Stimulated activated CD4-positive, alpha-beta T cell treated with anti-CD3 and anti-CD28 coated beads, Interleukin-1b, Interleukin-23, amount 100 ng/mL, for 24 hours (primary cell): Measurements from ENCODE around the gene THG1L.
"Not testable (repeated sequence)": the region's sequence is repeated elsewhere in the genome, so short reads cannot be mapped to it uniquely, and the experiment has no call there.

Experiments
- DNase-seq, 4 experiments: peaks; one replicate each; pipeline ENCODE4 v3.0.0-alpha.2; 2020; ENCODE audit warnings: low read depth in 4 of 4, low spot score in 1 of 4

The THG1L gene

DNA sequence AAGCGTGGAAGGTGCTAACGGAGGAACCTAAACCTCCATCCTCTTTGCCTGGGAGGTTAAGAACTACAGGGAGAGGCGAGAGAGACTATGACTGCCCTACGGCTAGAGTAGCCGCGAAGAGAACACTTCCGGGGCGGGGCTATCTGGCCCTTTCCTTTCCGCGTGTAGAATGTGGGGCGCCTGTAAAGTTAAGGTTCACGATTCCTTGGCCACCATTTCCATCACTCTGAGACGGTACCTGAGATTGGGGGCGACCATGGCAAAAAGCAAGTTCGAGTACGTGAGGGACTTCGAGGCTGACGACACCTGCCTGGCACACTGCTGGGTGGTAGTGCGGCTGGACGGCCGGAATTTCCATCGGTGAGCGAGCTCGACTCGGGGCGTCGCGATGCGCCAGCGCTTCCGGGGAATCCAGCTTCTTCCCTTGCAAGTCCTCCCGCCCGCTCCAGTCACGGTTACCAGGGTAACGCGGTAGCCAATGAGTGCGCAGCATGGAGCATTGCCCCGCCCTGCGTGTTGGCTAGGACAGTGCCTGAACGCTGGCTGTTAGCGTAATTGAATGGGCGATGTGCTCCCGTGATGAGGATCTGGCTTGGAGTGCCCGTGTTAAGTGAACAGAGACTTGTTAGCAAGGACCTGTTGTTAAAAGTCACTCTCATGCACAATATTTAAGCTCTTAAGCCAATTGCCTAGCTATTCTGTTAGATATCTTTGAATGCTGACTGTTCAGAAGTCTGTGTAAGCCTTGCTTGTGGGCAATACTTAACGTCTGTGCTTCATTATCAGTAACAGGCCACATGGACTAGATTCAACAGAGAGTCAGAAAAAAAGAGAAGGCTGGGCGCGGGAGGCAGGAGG, at the start of gene THG1L:
Gene THG1L (plus strand): TSS at position 149 of the 858 bp plus-strand sequence. CDS start 21 bp downstream, at position 170.
- DNase-seq = peak; percentile 95 to 99 (median 96)

DNA sequence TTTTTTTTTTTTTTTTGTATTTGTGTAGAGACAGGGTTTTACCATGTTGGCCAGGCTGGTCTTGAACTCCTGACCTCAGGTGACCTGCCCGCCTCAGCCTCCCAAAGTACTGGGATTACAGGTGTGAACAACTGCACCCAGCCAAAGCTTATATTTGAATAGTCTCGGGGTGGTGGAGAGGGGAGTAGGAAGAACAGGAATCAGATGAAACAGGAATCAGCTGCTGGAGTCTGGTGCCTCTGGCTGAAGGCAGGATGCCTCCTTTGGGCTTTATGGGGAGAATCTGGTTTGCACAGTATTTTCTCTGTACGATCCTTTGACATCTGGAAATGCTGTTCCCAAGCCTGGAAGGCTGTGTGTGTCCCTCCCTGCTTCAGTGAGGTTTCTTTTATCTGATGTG, 49.0 kb upstream of the THG1L start:
- DNase-seq = no peak

DNA sequence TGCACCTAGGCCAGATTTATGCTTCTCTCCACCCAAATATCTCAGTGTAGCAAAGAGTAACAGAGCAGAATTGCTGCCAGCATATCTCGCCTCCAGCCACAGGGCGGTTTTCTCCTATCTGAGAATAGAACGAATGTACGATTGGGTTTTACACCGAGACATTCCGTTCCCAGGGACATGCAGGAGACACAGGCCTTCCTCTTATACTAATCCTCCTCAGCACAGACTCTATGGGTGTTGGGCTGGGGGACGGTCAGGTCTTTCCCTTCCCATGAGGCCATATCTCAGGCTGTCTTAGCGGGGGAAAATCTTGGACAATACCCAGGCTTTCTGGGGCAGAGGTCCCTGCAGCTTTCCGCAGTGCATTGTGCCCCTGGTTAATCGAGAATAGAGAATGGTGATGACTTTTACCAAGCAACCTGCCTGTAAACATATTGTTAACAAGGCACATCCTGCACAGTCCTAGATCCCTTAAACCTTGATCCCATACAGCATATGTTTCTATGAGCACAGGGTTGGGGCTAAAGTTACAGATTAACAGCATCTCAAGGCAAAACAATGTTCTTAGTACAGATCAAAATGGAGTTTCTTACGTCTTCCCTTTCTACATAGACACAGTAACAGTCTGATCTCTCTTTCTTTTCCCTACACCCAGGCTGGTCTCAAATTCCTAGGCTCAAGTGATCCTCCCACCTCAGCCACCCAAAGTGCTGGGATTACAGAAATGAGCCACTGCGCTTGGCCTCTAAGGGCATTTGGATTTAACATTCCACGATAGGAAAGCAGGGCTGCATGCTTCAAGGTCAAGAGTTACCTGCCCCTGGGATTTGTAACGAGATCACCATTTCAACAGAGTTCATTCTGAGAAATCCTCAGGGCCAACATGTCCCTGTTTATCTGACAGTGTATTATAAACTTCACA, 44.7 kb upstream of the THG1L start:
- DNase-seq = not testable (repeated sequence)

DNA sequence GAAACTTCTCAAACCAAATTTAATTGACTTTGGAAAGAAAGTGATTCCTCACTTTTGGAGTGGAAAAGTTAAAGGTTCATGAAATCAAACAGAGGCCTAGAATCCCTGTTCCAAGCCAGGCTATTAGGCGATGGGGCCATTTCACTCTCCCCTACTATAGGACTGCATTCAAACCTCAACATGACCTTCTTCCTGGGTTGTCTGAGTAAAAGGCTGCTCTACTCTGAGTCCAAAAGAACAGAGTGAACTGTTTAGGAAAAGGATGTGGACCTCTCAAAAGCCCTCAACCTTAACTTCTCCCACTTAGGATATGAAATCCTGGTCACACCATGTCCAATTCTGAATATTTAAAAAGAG, 44.0 kb upstream of the THG1L start:
- no peak for DNase-seq

DNA sequence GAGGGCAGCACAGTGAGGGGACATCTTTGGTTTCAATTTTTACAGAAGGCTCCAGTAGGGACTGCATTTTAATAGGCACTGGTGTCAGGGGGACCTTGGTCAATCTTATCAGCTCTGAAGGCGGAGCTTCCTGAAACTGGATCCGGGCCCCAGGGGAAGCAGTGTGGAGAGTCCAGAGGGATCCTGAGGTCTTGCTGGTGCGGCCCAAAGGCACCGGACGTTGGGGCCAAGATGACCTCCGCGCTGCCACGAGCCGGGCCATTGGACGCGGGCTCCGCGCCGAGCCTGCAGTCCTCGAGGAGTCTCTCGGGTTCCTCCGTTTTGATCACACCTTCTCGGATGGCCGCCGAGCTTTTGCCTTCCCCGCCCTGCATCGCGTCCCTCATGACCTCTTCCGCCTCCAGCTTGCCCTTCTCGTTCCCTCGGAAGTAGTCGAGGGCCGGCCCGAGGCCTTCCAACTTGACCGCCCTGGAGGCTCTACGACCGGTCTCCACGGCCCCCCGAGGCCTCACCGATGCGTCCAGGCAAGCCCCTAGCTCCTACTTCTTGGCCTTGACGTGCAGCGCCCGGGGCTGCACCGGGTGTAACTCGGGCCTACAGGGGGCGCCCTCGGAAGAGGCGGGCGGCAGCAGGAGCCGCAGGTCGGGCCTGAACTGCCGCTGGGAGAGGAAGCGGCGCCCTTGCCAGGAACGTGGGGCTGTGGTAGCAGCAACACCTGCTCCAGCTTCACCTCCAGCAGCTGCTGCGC, 41.1 kb upstream of the THG1L start:
- DNase-seq = peak in 1 of 4 experiments; percentile 10

DNA sequence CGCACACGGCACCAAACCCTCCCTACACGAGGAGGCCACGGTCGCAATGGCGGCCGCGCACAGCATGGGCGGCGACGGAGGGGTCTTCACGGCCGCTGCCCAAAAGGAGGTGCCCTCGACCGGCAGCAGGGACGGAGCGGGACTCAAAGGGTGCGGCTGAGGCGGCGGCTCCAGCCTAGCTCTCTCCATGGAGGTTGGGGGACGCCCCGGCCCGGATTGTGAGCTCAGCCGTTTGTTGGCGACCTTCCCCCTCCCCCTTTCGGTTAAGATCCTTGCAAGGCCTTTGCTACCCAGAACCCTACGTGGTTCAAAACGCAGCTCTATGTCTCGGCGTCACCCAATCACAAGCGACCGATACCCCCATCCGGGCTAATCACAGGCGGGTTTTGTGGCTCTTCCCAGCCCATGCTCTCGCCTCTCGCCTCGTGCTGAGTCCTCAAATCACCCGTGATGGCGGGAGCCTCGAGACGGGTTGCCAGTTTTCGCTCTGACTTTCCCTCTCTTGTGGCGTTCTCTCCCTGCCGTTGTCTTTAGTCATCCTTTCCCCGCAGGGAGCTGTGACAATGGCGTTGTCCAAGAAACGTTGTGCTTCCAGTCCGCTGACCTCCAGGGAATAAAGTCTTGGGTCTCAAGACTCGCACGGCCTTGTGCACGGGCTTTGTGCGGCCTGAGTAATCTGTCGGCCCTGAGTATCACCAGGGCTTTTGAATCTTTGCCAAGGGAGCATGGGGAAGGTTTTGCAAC, 40.4 kb upstream of the THG1L start:
- no peak for DNase-seq

DNA sequence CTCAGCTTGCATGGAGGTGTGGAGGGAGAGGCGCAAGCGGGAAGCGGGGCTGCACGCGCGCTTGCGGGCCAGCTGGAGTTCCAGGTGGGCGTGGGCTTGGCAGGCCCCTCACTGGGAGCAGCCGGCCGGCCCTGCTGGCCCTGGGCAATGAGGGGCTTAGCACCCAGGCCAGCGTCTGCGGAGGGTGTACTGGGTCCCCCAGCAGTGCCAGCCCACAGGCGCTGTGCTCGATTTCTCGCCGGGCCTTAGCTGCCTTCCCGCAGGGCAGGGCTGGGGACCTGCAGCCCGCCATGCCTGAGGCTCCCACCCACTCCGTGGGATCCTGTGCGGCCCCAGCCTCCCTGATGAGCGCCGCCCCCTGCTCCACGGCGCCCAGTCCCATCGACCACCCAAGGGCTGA, 37.4 kb upstream of the THG1L start:
- DNase-seq = not testable (repeated sequence)

DNA sequence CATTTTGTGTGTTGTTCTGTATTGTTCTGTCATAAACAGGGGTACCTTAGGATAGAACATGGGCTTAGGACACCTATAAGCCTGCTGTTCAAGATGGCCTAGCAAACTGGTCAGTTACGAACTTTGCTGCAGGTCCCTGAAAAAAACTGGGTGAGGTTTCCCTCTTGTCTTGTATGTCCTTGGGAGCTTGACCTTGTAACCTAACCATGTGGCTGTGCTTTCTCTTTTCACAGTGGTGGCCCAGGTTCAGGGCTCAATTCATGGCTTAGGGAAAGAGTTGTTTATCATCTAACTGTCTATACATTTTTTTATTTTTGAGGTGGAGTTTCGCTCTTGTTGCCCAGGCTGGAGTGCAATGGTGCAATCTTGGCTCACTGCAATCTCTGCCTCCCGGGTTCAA, 35.1 kb upstream of the THG1L start:
- DNase-seq = not testable (repeated sequence)

DNA sequence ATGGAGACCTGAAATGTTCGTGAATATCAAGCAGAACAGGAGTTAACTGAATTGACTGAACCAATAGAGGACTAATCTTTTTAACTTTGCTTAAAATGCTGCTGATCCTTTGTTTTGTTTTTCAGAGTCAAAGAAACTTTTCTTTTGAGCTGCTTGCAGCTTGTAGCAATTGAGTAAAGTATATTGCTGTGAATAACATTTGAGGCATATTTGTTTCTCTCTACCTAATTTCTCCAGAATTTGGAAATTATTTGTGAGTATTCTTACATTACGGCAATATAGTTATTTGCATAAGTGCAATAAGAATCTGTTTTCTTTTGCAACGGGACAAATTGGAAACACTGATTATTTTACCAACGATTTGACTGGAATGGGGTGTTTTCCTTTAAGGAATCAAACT, 32.5 kb upstream of the THG1L start:
- DNase-seq = not testable (repeated sequence)

DNA sequence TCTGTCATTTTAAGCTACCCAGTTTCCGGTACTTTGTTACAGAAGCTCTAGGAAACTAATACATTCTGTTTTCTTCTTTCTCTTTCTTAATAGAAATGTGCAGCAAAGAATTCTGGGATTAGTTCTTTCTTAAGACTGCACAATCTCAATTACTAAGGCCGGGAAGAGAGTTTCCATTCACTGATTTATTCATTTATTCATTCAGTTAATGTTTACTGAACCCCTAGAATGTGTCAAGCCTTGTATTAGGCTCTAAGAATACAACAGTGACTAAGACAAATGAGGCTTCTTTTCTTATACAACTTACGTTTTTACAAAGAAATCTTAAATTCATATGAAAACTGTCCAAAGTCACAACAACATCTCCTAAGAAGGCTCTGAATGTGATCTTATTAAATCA, 27.5 kb upstream of the THG1L start:
- DNase-seq = no peak

DNA sequence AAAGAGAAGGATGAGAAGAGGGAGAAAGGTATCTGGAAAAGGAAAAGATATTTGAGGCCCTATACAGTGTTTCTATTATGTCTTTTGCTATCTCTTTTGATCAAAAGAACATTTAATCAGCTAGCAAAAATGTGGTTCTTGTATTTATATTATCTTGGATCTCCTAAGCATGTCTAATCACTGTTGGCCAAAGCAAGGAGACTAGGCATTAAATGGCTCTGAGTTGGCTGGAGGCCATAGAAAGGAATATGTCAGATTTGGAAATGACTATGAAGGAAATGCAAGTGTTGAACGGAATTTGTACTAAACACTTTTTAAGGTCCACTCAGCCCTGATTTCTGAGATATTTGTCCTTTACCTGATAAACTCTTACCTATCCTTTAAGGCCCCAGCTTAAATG, 22.4 kb upstream of the THG1L start:
- DNase-seq = no peak

DNA sequence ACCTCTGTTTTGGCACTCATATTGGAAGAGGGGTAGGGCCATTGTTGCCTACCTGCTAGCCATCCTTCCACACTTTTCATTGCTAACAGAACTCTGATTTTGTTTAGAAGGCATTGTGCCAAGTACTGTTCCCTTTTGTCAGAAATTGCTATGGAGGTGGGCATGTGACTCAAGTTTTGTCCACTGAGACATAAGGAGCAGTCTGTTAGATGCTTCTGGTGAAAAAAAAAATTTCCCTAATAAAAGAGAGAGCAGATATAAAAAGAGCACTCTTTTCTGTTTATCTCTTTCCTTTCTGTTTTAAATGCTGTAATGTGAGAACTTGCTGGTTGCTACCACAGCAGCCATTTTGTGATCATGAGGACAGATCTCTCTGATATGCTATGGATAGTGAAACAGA, 21.9 kb upstream of the THG1L start:
- no peak for DNase-seq

DNA sequence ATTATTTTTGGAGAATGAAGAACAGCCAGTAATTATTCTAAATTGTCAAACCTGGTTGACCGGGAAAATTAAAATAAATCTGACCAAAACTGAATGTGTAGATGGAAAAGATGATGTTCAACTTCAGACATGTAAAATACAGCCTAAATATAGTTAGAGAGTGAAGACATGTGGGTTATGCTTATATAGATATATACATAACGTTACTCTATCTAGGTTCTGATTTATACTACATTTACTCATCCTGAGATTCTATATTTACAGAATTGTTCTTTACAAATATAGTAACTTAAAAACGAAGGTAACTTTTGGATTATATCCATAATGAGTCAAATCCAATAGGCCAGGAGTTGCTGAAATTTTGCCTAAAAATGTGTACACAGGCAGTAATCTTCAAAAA, 20.8 kb upstream of the THG1L start:
- DNase-seq = no peak

DNA sequence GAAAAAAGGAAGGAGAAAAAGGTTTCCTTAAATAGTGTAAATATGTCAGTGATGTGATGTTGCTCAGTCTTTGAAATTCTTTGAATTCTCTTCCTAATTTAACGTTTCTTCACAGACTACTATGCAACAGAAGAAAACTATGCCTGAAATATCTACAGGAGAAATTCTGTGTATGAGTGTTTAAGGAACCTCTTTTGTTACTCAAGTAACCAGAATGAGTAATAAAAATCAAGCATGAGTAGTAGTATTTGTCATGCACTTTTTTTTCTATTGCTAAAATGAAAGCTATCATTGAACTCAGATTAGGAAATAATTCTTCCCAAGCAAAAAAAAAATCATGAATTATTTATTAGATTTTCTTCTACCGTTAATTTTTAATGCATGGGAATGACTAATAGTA, 20.3 kb upstream of the THG1L start:
- DNase-seq = no peak

DNA sequence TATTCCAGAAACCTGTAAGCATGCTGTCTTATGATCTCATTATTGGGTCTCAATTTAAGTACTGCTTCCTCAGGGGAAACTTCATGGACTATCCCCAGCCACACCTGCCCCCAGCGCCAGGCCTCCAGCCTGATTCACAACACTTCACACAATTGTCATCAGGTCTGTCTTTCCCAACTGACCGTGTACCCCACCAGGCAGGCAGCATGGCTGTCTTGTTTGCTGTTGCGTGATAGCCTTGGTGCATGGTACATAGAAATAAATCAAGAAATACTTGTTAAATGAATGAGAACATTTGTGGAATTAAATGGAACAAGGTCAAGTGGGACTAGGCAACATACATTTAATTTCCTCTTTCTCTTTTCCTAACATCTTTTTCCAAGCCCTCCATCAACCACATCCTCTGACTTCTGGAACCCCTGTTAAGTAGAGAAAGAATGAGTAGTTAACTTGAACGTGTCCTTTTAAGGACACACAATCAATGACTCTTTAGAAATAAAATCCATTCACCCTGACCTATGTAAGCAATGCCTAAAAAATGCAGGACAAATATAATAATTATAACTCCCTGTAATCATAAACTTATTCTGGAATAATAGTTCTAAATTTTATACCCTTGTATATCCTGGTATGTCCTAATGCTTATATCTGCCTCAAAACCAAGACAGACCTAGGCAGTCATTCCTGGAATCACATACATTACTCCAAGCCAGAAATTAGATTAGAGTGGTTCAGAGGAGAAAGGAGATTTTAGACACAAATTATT, 17.2 kb upstream of the THG1L start:
- DNase-seq = no peak

DNA sequence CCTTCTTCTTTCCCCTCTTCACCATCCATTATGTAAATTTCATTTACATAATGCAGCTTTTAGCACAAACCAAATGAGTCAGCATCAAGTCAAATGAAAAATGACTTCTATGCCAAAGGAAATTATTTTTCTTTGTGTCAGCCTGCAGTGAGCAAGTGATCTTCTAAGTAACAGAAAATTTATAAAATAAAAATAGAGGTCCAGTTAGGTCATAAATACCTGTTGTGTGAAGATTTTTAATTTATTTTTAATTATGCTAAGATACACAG, 16.7 kb upstream of the THG1L start:
- DNase-seq = no peak

DNA sequence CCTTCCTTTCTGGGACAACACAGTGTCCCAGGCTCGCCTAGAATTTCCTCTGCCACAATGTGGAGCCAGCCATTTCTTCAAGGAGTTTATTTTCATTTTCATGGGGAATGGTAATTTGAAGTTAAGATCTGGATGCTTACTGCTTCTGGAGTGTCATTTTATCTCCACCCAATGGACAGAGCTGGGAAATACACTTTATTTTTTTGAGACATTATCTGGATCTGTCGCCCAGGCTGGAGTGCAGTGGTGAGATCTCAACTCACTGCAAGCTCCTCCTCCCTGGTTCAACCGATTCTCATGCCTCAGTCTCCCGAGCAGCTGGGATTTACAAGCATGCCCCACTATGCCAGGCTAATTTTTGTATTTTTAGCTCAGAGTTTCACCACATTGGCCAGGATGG, 12.7 kb upstream of the THG1L start:
- DNase-seq = no peak

DNA sequence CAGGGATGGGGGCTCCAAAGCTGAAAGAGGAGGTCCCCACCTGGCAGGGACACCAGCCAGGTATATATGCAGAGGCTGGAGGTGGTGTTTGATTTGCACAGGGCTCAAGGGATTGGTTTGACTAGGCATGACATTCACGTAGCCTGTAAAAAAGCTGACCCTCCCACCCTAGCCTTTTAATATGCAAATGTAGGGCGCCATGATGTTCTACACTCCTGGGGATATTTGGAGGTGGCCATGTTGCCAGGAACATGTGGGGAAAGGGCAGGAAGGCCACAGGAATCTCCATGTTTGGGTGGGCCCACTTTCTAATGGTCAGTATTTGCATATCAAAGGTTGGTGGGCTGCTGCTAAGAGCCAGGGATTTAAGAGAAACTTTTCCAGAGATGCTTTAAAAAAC, 12.0 kb upstream of the THG1L start:
- DNase-seq = no peak

DNA sequence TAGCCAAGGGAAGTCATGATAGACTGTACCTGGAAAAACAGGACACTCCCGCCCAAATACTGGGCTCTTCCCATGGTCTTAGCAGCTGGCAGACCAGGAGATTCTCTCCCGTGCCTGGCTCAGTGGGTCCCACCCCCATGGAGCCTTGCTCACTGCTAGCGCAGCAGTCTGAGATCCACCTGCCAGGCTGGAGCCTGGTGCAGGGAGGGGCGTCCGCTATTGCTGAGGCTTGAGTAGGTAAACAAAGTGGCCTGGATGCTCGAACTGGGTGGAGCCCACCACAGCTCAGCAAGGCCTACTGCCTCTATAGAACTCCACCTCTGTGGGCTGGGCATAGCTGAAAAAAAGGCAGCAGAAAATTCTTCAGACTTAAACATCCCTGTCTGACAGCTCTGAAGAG, 10.1 kb upstream of the THG1L start:
- DNase-seq = no peak

DNA sequence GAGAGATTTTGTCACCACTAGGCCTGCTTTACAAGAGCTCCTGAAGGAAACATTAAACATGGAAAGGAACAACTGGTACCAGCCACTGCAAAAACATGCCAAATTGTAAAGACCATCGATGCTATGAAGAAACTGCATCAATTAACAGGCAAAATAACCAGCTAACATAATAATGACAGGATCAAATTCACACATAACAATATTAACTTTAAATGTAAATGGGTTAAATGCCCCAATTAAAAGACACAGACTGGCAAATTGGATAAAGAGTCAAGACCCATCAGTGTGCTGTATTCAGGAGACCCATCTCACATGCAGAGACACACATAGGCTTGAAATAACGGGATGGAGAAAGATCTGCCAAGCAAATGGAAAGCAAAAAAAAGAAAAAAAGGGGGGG, 8.3 kb upstream of the THG1L start:
- DNase-seq = not testable (repeated sequence)
